ELF-1 (cell line): Measurements from ENCODE around the gene CCDC190.
A peak's percentile ranks its signal among the peaks of the same experiment; 100 is the strongest.
"Not testable (repeated sequence)": the region's sequence is repeated elsewhere in the genome, so short reads cannot be mapped to it uniquely, and the experiment has no call there.

Experiments
- DNase-seq: peaks from one replicate; pipeline ENCODE4 v3.0.0-alpha.2; 2016; ENCODE audit warnings: low read depth, low spot score

The CCDC190 gene

DNA sequence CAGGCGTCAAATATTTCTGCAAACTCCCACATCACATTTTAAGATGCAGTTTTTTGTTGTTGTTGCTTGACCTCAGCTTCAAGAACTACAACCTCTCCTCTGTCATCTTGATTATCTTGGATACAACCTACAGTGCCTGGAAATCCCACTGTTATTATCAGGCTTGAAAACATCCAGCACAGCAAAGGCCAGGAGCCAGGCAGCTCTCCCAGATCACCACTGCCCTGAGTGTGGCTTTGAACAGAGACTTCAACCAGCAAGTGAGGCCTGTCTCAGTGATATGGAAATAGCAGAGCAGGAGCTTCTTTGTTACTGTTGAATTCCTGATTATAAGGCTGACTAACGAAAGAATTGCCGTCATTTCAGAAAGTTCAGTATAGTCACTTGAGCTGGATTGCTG is 28.5 kb downstream of the CCDC190 start:
- DNase-seq: peak; percentile 12

DNA sequence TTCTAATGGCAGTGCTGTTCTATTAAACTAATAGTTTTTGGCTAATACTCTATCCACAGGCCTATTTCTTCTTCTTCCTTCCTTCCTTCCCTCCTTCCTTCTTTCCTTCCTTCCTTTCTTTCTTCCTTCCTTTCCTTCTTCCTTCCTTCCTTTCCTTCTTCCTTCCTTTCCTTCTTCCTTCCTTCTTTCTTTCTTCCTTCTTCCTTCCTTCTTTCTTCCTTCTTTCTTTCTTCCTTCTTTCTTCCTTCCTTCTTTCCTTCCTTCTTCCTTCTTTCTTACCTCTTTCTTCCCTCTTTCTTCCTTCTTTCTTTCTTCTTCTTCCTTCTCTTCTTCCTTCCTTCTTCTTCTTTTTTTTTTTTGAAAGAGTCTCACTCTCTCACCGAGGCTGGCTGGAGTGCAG is 31.7 kb downstream of the CCDC190 start:
- DNase-seq: no peak

GRCh38 chr1:162823771-162824525 is 37.0 kb downstream of the CCDC190 start:
- DNase-seq: no peak

GRCh38 chr1:162823231-162823630 is 37.7 kb downstream of the CCDC190 start:
- no peak for DNase-seq

DNA sequence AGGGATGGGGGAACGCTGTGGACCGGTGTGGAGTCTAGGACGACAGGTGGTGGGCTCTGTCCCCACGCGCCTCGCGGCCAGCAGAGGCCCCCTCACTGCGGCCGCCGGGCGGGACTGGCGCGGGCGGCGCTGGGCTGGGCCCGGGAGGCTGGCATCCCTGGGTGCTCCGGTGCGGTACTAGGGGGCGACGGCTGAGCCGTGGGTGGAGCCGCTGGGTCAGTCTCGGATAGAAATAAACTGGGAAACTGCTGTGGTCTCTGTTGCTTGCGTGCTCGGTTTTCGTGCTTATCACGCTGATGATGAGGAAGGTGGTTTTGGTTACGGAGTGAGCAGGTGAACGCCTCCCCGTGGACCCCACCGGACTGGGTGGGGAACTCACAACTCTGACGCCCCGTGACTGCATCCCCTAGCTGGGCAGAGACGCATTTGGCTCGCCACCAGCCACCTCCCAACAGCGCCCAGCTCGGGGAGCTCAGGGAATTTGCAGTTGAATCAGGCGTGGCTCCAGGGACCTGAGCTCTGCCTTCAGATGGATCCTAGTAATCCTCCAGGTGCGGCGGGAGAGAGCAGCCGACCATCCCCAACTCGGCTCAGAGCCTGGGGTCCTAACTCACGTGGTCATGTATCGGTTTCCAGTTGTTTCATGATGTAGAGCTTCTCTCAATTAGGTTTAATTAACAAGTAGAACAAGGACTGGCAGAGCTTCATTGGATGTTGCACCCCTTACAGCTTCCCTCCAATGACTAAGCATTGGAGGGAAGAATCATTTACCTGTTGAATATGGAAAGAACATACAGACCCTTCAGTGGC is 38.4 kb downstream of the CCDC190 start:
- DNase-seq: peak; percentile 63

DNA sequence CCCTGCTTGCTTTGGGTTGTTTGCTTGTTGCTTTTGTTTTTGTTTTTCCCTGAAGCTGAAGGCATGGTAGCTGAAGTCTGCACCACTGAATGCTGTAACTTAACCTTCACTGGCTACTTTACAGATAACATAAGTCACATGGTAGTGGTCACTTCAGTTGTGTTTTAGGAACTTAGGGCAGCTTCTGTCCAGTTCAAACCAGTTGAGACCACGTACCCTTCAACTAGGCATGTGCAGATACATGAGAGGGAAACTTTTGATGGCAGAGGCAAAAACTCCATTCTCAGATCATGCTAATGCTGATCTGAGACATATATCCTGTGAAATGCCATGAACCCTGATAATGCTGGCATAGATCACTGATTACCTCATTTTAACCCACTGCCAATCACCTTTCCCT is 42.3 kb downstream of the CCDC190 start:
- DNase-seq: not testable (repeated sequence)

DNA sequence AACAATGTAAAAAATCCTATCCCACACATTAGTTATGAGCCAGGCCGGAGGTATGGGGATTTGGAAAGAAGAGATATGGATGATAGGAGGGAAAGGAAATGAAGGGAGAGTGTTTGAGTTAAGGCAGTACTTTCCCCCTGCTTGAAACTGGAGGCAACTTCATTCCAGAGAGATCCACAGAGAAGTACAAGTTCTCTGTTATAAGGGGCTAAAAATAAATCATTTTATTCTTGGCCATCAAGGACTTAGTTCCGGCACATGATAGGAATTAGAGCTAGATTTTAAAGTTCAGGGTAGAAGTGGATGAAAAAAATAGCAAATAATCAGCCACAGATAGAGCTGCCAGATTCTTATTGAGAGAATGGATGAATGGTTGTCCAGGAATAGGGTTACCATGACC is 42.8 kb downstream of the CCDC190 start:
- DNase-seq: not testable (repeated sequence)

GRCh38 chr1:162812357-162812756 is 48.6 kb downstream of the CCDC190 start:
- DNase-seq: not testable (repeated sequence)

- DNase-seq: not testable (repeated sequence)
These were observed 53.5 kb downstream of the CCDC190 start for GRCh38 chr1:162807503-162807902.
